ENCODE measurements around the gene HOXC13. TPM values are rescaled to one million over a fixed set of nuclear protein-coding genes. Genes with fewer than 3 reads are reported as not detected.

Gene HOXC13
- total and polyA plus RNA-seq, 2 experiments from 2014 or later: 0.10 TPM; not detected in 1

GRCh38 chr12:53937596-53938325 lies 870 bp upstream of the HOXC13 start:
- peak overlapping the region; percentile 57; the same call in 1 of the 2 replicates for H3K4me2 ChIP-seq
- ATAC-seq (no peak), DNase-seq (ENCODE audit: low spot score) (no peak)
- no peak for TF ChIP-seq POLR2AphosphoS5 (IDR thresholded peaks at IDR 0.05; ENCODE audit: low read depth)
- TF ChIP-seq CREB1 (CRISPR knock-in tag; IDR thresholded peaks at IDR 0.05; ENCODE audit: low read depth): no peak
- TF ChIP-seq NANOG (IDR thresholded peaks at IDR 0.05; ENCODE audit: borderline replicate concordance): no peak
- TF ChIP-seq REST (IDR thresholded peaks at IDR 0.05; ENCODE audit: unreplicated experiment): no peak
- TF ChIP-seq CTCF (conservative IDR thresholded peaks at IDR 0.05; ENCODE audit: low read depth in 2 of 2): no peak
- TF ChIP-seq ETS1 (IDR thresholded peaks at IDR 0.05): no peak
- no peak for TF ChIP-seq STAT1 (IDR thresholded peaks at IDR 0.05; ENCODE audit: unreplicated experiment)
- peak; percentile 97 for TF ChIP-seq EZH2 (IDR thresholded peaks at IDR 0.05; ENCODE audit: low read depth, unreplicated experiment)
- TF ChIP-seq JUNB (IDR thresholded peaks at IDR 0.05; ENCODE audit: unreplicated experiment): no peak
- no peak for TF ChIP-seq ZNF462 (CRISPR knock-in tag; IDR thresholded peaks at IDR 0.05)
- peak; percentile 66 for TF ChIP-seq EZH2phosphoT487 (IDR thresholded peaks at IDR 0.05; ENCODE audit: unreplicated experiment)
- H3F3A ChIP-seq (replicated peaks; ENCODE audit: low read depth): peaks cover 29% of the 10 kb centered on the region
- Mint-ChIP-seq H3K9me3 (peaks cover 6% of the 10 kb centered on the region; the same call in 2 of the 3 replicates), H3K27me3 (ENCODE audit: insufficient read depth, low read depth, poor library complexity) (peaks cover 97% of the 10 kb centered on the region), H3K4me1 (peaks cover 22% of the 10 kb centered on the region), H3K4me3 (peak overlapping the region; percentile 42; the same call in 1 of the 3 replicates), H3K36me3 (ENCODE audit: low read depth) (no peaks in the 10 kb centered on the region), H3K27ac (no peak overlapping the region)
- peaks cover 100% of the 10 kb centered on the region for H3K27me3 ChIP-seq (ENCODE audit: insufficient read depth)
- 0 out of 2 replicates have a peak overlapping the region, but pooled peaks have one; percentile 12 for H3K4me3 ChIP-seq
- H3K36me3 ChIP-seq (ENCODE audit: insufficient read depth): no peaks in the 10 kb centered on the region
- peaks cover 50% of the 10 kb centered on the region for H4K20me1 ChIP-seq (replicated peaks; ENCODE audit: insufficient read depth)
- no peak overlapping the region for H3K27ac ChIP-seq (ENCODE audit: low read depth)
- H3K9me2 ChIP-seq (ENCODE audit: insufficient read depth): no peaks in the 10 kb centered on the region
- H2AFZ ChIP-seq: no peak overlapping the region
- peaks cover 32% of the 10 kb centered on the region for H3K4me1 ChIP-seq (ENCODE audit: insufficient read depth)
- H3K79me2 ChIP-seq (replicated peaks; ENCODE audit: insufficient read depth): no peaks in the 10 kb centered on the region

All from GM23338 (cell line).